Inflammatory macrophage treated with lipopolysaccharide for 4 hours (primary cell): ENCODE results near the gene ZBTB7B.

Experiments used
- DNase-seq: peaks from one replicate; pipeline ENCODE4 v3.0.0-alpha.2; 2020

ZBTB7B gene

GRCh38 chr1:155002464-155003226 is at the start of gene ZBTB7B:
ZBTB7B (plus strand) TSS chr1:155002802; CDS start chr1:155014661, 11,859 bp downstream.
- DNase-seq: no peak

- no peak for DNase-seq
Observed at GRCh38 chr1:154953611-154954038, 49.0 kb upstream of the ZBTB7B start.

- DNase-seq: no peak
Observed at GRCh38 chr1:154954541-154954940, 48.1 kb upstream of the ZBTB7B start.

GRCh38 chr1:154955039-154955717 is 47.4 kb upstream of the ZBTB7B start:
- no peak for DNase-seq

- peak; percentile 85 for DNase-seq
Observed at GRCh38 chr1:154955718-154956543, 46.7 kb upstream of the ZBTB7B start, which contains the start of gene PBXIP1. PBXIP1 (minus strand) TSS chr1:154956099; CDS start chr1:154953721, 2,378 bp downstream.

GRCh38 chr1:154956544-154956941 is 46.1 kb upstream of the ZBTB7B start:
- no peak for DNase-seq

- no peak for DNase-seq
Observed at GRCh38 chr1:154957091-154957657, 45.4 kb upstream of the ZBTB7B start.

GRCh38 chr1:154958036-154958435 is 44.6 kb upstream of the ZBTB7B start:
- peak; percentile 57 for DNase-seq

GRCh38 chr1:154958681-154959425 is 43.7 kb upstream of the ZBTB7B start:
- no peak for DNase-seq

GRCh38 chr1:154959426-154959780 is 43.2 kb upstream of the ZBTB7B start:
- DNase-seq: no peak

GRCh38 chr1:154960446-154961136 is 42.0 kb upstream of the ZBTB7B start:
- DNase-seq: no peak

- peak; percentile 71 for DNase-seq
Observed at GRCh38 chr1:154961207-154962155, 41.1 kb upstream of the ZBTB7B start, which contains the start of gene PYGO2. PYGO2 (minus strand) TSS chr1:154961782; CDS start chr1:154961576, 206 bp downstream.

GRCh38 chr1:154962156-154962749 is 40.3 kb upstream of the ZBTB7B start:
- DNase-seq: no peak

- no peak for DNase-seq
Observed at GRCh38 chr1:154962795-154963330, 39.7 kb upstream of the ZBTB7B start.

- no peak for DNase-seq
Observed at GRCh38 chr1:154963643-154964042, 39.0 kb upstream of the ZBTB7B start.

- DNase-seq: no peak
Observed at GRCh38 chr1:154964359-154964758, 38.2 kb upstream of the ZBTB7B start.

- DNase-seq: no peak
Observed at GRCh38 chr1:154966111-154966510, 36.5 kb upstream of the ZBTB7B start.

GRCh38 chr1:154967331-154967950 is 35.2 kb upstream of the ZBTB7B start:
- no peak for DNase-seq

GRCh38 chr1:154968731-154969130 is 33.9 kb upstream of the ZBTB7B start:
- no peak for DNase-seq
